ENCODE data around the gene ZNF655. TPM values are rescaled to one million over a fixed set of nuclear protein-coding genes. Genes with fewer than 3 reads are reported as not detected.
"Not testable (repeated sequence)": the region's sequence is repeated elsewhere in the genome, so short reads cannot be mapped to it uniquely, and the experiment has no call there.

The ZNF655 gene
- 52.5 TPM for total RNA-seq

GRCh38 chr7:99558306-99559174 is at the start of gene ZNF655:
Gene ZNF655, plus strand, starts transcription at chr7:99558642. Its CDS starts 1,918 bp downstream, at chr7:99560560.
- peak; percentile 88 for DNase-seq (ENCODE audit: low spot score)

- DNase-seq (ENCODE audit: low spot score) = no peak
Observed at GRCh38 chr7:99514050-99514449, 44.4 kb upstream of the ZNF655 start.

GRCh38 chr7:99521399-99521798 is 37.0 kb upstream of the ZNF655 start:
- no peak for DNase-seq (ENCODE audit: low spot score)

DNA sequence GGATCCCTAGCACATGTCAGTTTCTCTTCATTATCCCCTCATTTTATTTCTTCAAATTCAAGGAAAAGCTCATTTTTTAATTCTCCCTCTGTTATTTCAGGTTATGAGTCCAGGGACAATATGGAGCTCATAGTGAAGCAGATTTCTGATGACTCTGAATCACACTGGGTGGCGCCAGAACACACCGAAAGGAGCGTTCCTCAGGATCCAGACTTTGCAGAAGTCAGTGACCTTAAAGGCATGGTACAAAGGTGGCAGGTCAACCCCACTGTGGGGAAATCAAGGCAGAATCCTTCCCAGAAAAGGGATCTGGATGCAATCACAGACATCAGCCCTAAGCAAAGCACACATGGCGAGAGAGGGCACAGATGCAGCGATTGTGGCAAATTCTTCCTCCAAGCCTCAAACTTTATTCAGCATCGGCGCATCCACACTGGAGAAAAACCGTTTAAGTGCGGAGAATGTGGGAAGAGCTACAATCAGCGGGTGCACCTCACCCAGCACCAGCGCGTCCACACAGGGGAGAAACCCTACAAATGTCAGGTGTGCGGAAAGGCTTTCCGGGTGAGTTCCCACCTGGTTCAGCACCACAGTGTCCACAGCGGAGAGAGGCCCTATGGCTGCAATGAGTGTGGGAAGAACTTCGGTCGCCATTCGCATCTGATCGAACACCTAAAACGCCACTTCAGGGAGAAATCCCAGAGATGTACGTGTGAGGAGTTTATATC is 32.6 kb upstream of the ZNF655 start:
- no peak for DNase-seq (ENCODE audit: low spot score)

GRCh38 chr7:99531354-99531765 is 27.1 kb upstream of the ZNF655 start:
- DNase-seq (ENCODE audit: low spot score) = no peak

DNA sequence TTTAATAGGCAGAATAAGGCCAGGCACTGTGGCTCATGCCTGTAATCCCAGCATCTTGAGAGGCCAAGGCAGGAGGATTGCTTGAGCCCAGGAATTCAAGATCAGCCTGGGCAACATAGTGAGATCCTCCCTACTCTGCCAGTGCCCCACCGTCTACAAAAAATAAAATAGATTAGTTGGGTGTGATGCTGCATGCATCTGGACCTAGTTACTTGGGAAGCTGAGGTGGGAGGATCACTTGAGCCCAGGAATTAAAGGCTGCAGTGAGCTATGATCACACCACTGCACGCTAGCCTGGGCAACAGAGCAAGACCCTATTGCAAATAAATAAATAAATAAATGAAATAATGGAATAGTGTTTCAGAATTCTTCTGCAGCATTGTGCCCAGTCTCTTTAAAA is 22.8 kb upstream of the ZNF655 start:
- DNase-seq (ENCODE audit: low spot score) = no peak

GRCh38 chr7:99539213-99539811 is 19.1 kb upstream of the ZNF655 start:
- no peak for DNase-seq (ENCODE audit: low spot score)

DNA sequence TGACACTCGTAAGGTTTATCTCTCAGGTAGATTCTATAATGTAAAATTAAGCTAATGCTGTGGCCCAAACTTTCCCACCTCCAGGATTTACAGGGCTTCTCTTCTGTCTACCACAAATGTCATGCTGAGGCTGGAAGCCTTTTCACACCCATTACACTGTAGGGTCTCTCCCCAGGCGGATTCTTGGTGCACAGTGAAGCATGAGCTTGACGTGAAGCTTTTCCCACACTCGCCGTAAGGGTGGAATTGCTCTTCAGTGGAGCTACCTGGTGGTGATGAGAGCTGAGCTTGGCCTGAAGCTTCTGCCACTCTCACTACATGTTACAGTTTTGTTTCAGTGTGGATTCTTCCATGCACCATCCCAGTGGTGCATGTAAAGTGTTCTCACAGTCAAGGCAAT is 17.9 kb upstream of the ZNF655 start:
- no peak for DNase-seq (ENCODE audit: low spot score)

GRCh38 chr7:99541212-99541611 is 17.2 kb upstream of the ZNF655 start:
- DNase-seq (ENCODE audit: low spot score) = no peak

GRCh38 chr7:99543081-99543671 is 15.3 kb upstream of the ZNF655 start:
- DNase-seq (ENCODE audit: low spot score) = no peak

DNA sequence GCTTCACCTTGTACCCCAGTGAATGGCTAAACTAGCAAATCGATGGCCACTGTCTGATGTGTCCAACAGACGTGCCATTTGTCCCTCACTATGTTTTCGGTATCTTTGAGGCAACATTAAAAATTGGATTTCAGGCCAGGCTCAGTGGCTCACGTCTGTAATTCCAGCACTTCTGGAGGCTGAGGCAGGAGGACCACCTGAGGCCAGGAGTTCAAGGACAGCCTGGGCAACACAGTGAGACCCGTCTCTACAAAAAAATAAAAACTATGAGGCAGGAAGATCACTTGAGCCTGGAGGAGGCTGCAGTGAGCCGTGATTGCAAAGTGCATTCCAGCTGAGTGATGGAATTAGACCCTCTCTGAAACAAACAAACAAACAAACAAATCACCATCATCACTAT is 14.5 kb upstream of the ZNF655 start:
- no peak for DNase-seq (ENCODE audit: low spot score)

DNA sequence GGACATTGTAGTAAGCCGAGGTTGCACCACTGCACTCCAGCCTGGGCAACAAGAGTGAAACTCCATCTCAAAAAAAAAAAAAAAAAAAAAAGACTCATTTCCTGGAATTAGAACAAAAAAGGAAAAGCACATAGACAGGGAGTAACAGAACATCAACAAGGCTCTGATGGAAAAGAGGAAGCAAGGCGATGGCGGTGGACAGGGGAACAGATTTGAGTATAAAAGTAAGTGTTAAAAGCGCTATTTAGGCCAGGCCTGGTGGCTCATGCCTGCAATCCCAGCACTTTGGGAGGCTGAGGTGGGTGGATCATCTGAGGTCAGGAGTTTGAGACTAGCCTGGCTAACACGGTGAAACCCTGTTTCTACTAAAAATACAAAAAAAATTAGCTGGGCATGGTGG is 13.1 kb upstream of the ZNF655 start:
- DNase-seq (ENCODE audit: low spot score) = not testable (repeated sequence)

- DNase-seq (ENCODE audit: low spot score) = not testable (repeated sequence)
Observed at GRCh38 chr7:99549545-99549944, 8.9 kb upstream of the ZNF655 start.

DNA sequence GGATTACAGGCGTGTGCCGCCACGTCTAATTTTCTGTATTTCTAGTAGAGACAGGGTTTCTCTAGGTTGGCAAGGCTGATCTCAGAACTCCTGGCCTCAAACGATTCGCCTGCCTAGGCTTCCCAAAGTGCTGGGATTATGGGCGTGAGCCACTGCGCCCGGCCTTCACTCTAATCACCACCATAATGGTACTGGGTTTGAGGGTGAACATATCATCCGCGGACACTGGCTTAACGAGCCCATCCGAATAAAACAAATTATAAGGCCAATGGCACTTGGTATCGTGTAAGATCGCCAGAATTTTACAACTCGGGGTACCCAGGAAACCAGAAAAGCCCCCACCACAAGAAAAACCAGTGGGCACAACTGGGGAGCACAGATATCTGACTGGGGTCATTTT is 7.1 kb upstream of the ZNF655 start:
- no peak for DNase-seq (ENCODE audit: low spot score)

GRCh38 chr7:99551767-99552463 is 6.5 kb upstream of the ZNF655 start, which contains the start of gene FAM200A:
Gene FAM200A, minus strand, starts transcription at chr7:99552114. Its CDS starts 3,707 bp downstream, at chr7:99548407.
- peak; percentile 90 for DNase-seq (ENCODE audit: low spot score)

DNA sequence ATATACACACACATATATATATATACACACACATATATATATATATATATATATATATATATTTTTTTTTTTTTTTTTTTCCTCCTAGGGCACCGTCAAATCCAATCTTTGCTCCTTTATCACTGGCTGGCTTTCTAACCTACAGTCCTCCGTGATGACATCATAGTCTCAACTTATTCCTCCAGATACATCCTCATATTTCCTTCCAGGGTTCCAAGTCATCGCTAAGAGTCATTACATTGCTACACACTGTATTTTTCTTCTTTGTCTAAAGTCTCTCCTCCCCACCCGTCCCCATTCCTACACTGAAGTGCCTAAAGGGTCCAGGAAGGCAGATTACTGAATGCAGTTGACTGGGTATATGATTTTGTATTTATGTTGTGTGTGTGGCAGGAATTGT is 5.4 kb upstream of the ZNF655 start:
- no peak for DNase-seq (ENCODE audit: low spot score)

DNA sequence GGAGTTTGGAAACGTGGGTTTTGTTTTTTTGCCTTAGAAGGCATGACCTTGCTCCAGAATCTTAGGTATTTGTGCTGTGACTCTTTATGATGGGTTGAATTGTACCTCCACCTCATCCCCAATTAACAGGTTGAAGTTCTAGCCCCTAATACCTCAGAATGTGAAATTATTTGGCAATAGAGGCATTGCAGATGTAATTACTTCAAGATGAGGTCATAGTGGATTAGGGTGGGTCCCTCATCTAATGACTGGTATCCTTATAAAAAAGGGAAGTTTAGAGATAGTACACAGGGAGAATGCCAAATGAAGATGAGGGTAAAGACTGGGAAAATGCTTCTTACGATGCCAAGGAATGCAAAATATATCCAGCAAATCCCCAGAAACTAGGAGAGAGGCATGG is 3.5 kb upstream of the ZNF655 start:
- DNase-seq (ENCODE audit: low spot score) = no peak

DNA sequence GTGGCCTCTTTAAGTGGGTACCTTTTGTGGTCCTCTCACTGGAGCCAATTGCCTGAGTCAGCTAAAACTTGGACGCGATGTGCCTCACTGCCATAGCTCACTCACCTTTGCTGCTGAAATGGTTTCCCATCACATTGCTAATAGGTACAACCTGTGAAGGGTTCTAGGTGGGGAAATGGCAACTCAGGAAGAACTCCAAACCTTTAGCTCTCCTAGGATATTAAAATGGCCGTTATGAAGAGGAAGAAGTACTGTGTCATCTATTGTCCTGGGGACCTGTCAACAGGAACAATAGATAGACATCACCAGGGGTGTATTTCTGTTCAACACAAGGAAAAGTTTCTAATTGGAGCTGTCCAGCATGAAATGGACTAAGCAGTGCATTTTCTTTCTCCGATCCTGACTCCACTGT is 1.2 kb upstream of the ZNF655 start:
- no peak for DNase-seq (ENCODE audit: low spot score)

- DNase-seq (ENCODE audit: low spot score) = no peak
Observed at GRCh38 chr7:99557940-99558305, 519 bp upstream of the ZNF655 start.

DNA sequence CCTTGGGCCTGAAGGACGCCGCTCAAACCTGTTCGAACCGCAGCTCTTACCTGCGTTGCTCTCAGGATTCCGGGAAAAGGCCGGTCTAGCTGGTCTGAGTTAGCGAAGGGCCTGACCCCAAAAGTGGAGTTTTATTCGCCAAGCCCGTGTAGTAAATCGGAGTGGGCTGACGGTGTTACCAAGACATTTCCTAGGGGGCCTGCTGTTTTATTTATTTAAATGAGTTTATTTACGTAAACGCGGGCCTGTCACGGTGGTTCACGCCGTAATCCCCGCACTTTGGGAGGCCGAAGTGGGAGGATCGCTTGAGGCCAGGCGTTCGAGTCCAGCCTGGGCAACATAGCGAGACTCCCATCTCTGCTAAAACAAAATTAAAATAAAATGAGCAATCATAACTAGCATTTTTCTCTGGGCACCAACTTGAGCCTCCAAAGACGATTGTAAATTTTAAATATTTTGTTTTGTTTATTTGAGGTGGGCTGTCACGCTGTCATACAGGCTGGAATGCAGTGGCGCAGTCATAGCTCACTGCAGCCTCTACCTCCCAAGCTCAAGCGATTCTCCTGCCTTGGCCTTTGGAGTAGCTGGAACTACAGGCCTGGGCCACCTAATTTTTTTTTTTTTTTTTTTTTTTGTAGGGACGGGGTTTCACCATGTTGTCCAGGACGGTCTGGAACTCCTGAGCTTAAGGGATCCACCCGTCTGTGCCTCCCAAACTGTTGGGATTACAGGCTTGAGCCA is 903 bp downstream of the ZNF655 start:
- DNase-seq (ENCODE audit: low spot score) = no peak
